Measurements from ENCODE around the gene SIRT2. TPM values are rescaled to one million over a fixed set of nuclear protein-coding genes. Genes with fewer than 3 reads are reported as not detected.

The SIRT2 gene
- total RNA-seq, 1 experiment from 2014 or later, result 15.4 TPM

DNA sequence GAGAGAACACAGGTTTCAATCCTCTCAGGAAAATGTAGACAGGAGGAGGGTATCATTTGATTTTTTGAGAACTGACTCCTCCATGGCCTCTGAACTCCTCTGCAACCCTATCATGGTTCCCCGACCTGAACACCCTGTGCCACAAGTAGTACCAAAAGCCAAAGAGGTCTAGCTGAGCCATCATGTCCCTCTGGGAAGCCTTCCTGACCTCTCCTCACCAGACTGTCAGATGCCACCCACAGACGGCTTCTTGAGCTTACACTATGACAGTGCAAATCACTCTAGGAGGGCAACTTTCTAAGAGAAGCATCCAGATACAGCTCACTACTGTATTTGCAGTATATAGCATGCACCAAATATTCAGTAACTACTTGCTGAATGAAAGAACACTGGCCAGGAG lies 53.3 kb downstream of the SIRT2 start:
- intact Hi-C loops (cut with micrococcal nuclease), result no loop called here
- CTCF ChIA-PET, result no interaction called here
- POLR2A ChIA-PET, result no interaction called here

More for the DNA sequence above, 53.3 kb downstream of the SIRT2 start:
- Histone ChIP-seq H3K9me2 (ENCODE audit: insufficient read depth) (no peaks in the 10 kb centered on the region), H3K4me3 (replicated peaks in 1 of 2; ENCODE audit: low read depth in 1 of 2, low read length in 2 of 2) (no peak overlapping the region), H3K79me2 (ENCODE audit: insufficient read depth, low read length) (peaks cover 81% of the 10 kb centered on the region), H2AFZ (ENCODE audit: low read depth, low read length, poor library complexity, severe bottlenecking) (no peak overlapping the region), H3K27me3 (ENCODE audit: insufficient read depth, low read length) (no peaks in the 10 kb centered on the region), H3K9me3 (ENCODE audit: control insufficient read depth in 1 of 2, insufficient read depth in 1 of 2, low read depth in 1 of 2, low read length in 2 of 2) (no peaks in the 10 kb centered on the region), H3K4me2 (ENCODE audit: low read length) (no peak overlapping the region), H3K9ac (ENCODE audit: low read length) (no peak overlapping the region), H3K36me3 (ENCODE audit: control insufficient read depth in 1 of 2, insufficient read depth in 2 of 2, low read length in 2 of 2) (peaks cover 61 to 72% of the 10 kb centered on the region in 2 experiments), H4K20me1 (ENCODE audit: insufficient read depth) (peaks cover 20% of the 10 kb centered on the region), H3K27ac (ENCODE audit: low read depth, low read length) (no peak overlapping the region), H3K4me1 (ENCODE audit: control insufficient read depth in 1 of 2, insufficient read depth in 2 of 2, low read length in 2 of 2) (peaks cover 7 to 28% of the 10 kb centered on the region in 2 experiments; a peak in 3 of 4 replicates)
- ATAC-seq, result no peak
- RAD21 ChIA-PET (ENCODE audit: low non-redundant PET in 1 of 2, low total read pairs in 2 of 2, uncharacterized antibody in 2 of 2, unreplicated experiment in 2 of 2), result no interaction called here
- no peak for DNase-seq (ENCODE audit: low read depth, low spot score)
- no TSS peak for BruUV-seq (replicated peaks)
- TF ChIP-seq TCF7L2 (IDR thresholded peaks at IDR 0.05; ENCODE audit: borderline replicate concordance, extremely low read depth, insufficient read depth, insufficient read length), result no peak
- TF ChIP-seq YY1 (IDR thresholded peaks at IDR 0.05; ENCODE audit: extremely low read depth, insufficient replicate concordance, low read depth, low read length), result no peak
- TF ChIP-seq, protein P1, sequence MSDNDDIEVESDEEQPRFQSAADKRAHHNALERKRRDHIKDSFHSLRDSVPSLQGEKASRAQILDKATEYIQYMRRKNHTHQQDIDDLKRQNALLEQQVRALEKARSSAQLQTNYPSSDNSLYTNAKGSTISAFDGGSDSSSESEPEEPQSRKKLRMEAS (IDR thresholded peaks at IDR 0.05), result no peak
- TF ChIP-seq SP1 (IDR thresholded peaks at IDR 0.05; ENCODE audit: low read depth), result no peak
- TF ChIP-seq, protein P2, sequence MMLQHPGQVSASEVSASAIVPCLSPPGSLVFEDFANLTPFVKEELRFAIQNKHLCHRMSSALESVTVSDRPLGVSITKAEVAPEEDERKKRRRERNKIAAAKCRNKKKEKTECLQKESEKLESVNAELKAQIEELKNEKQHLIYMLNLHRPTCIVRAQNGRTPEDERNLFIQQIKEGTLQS (IDR thresholded peaks at IDR 0.05), result no peak
- TF ChIP-seq, protein P3, sequence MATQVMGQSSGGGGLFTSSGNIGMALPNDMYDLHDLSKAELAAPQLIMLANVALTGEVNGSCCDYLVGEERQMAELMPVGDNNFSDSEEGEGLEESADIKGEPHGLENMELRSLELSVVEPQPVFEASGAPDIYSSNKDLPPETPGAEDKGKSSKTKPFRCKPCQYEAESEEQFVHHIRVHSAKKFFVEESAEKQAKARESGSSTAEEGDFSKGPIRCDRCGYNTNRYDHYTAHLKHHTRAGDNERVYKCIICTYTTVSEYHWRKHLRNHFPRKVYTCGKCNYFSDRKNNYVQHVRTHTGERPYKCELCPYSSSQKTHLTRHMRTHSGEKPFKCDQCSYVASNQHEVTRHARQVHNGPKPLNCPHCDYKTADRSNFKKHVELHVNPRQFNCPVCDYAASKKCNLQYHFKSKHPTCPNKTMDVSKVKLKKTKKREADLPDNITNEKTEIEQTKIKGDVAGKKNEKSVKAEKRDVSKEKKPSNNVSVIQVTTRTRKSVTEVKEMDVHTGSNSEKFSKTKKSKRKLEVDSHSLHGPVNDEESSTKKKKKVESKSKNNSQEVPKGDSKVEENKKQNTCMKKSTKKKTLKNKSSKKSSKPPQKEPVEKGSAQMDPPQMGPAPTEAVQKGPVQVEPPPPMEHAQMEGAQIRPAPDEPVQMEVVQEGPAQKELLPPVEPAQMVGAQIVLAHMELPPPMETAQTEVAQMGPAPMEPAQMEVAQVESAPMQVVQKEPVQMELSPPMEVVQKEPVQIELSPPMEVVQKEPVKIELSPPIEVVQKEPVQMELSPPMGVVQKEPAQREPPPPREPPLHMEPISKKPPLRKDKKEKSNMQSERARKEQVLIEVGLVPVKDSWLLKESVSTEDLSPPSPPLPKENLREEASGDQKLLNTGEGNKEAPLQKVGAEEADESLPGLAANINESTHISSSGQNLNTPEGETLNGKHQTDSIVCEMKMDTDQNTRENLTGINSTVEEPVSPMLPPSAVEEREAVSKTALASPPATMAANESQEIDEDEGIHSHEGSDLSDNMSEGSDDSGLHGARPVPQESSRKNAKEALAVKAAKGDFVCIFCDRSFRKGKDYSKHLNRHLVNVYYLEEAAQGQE (IDR thresholded peaks at IDR 0.05; ENCODE audit: low read depth), result no peak
- TF ChIP-seq SRF (IDR thresholded peaks at IDR 0.05; ENCODE audit: low read depth), result no peak
- TF ChIP-seq RAD21 (IDR thresholded peaks at IDR 0.05; ENCODE audit: low read depth), result no peak
- no peak for TF ChIP-seq EZH2phosphoT487 (IDR thresholded peaks at IDR 0.05; ENCODE audit: borderline replicate concordance)
- TF ChIP-seq ZFX (IDR thresholded peaks at IDR 0.05), result no peak
- no peak for TF ChIP-seq FOSL1 (IDR thresholded peaks at IDR 0.05; ENCODE audit: low read depth)
- no peak for TF ChIP-seq JUND (IDR thresholded peaks at IDR 0.05)
- TF ChIP-seq, protein P4, sequence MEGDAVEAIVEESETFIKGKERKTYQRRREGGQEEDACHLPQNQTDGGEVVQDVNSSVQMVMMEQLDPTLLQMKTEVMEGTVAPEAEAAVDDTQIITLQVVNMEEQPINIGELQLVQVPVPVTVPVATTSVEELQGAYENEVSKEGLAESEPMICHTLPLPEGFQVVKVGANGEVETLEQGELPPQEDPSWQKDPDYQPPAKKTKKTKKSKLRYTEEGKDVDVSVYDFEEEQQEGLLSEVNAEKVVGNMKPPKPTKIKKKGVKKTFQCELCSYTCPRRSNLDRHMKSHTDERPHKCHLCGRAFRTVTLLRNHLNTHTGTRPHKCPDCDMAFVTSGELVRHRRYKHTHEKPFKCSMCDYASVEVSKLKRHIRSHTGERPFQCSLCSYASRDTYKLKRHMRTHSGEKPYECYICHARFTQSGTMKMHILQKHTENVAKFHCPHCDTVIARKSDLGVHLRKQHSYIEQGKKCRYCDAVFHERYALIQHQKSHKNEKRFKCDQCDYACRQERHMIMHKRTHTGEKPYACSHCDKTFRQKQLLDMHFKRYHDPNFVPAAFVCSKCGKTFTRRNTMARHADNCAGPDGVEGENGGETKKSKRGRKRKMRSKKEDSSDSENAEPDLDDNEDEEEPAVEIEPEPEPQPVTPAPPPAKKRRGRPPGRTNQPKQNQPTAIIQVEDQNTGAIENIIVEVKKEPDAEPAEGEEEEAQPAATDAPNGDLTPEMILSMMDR (IDR thresholded peaks at IDR 0.05 in 2 of 3, conservative IDR thresholded peaks at IDR 0.05 in 1 of 3; ENCODE audit: borderline replicate concordance in 1 of 3, insufficient read depth in 1 of 3, low read depth in 2 of 3, low read length in 2 of 3), result no peak
- no peak for TF ChIP-seq POLR2A (IDR thresholded peaks at IDR 0.05; ENCODE audit: borderline replicate concordance, extremely low read depth, insufficient read depth, insufficient read length)
- no peak for TF ChIP-seq CBX3 (IDR thresholded peaks at IDR 0.05; ENCODE audit: low read depth)
- TF ChIP-seq EGR1 (IDR thresholded peaks at IDR 0.05; ENCODE audit: low read depth), result no peak
- TF ChIP-seq SIN3A (IDR thresholded peaks at IDR 0.05; ENCODE audit: low read depth), result no peak
- TF ChIP-seq EZH2 (IDR thresholded peaks at IDR 0.05), result no peak

All from HCT116 (cell line).